WTC11 (cell line): ENCODE measurements around the gene GHRL. TPM values are rescaled to one million over a fixed set of nuclear protein-coding genes. Genes with fewer than 3 reads are reported as not detected.
"Not testable (repeated sequence)": the region's sequence is repeated elsewhere in the genome, so short reads cannot be mapped to it uniquely, and the experiment has no call there.

ENCODE experiments used
- ATAC-seq: fragments of 200-7000 bp; cut with Tn5 transposase; 2 replicates; pipeline ENCODE4 v1.10.0; 2021; ENCODE audit warnings: mild to moderate bottlenecking, moderate library complexity
- CTCF ChIA-PET: fragments of 300-600 bp; sonication (Branson Sonifier 250); formaldehyde crosslinking; loops from one replicate; lab custom pipeline; 2021; ENCODE audit warnings: antibody characterized with exemption; lab: Charles Lee
- POLR2A ChIA-PET: fragments of 350-600 bp; sonication (Branson Sonifier 250); formaldehyde crosslinking; loops from one replicate; lab custom pipeline; 2021; ENCODE audit warnings: antibody characterized with exemption; lab: Charles Lee
- DNase-seq: peaks from one replicate; pipeline ENCODE4 v3.0.0; 2021; ENCODE audit warnings: low spot score
- H3K27ac Mint-ChIP-seq: 2 replicates; pipeline ENCODE4 v1.8.0; 2021; ENCODE audit warnings: mixed read lengths
- H3K27me3 Mint-ChIP-seq: 2 replicates; pipeline ENCODE4 v1.8.0; 2021; ENCODE audit warnings: low read depth, mild to moderate bottlenecking, moderate library complexity, mixed read lengths
- H3K36me3 Mint-ChIP-seq: 2 replicates; pipeline ENCODE4 v1.8.0; 2021; ENCODE audit warnings: mixed read lengths
- H3K4me1 Mint-ChIP-seq: 2 replicates; pipeline ENCODE4 v1.8.0; 2022; ENCODE audit warnings: mixed read lengths
- H3K4me3 Mint-ChIP-seq: 2 replicates; pipeline ENCODE4 v1.8.0; 2021; ENCODE audit warnings: mild to moderate bottlenecking, moderate library complexity, mixed read lengths
- H3K9me3 Mint-ChIP-seq: 2 replicates; pipeline ENCODE4 v1.8.0; 2021; ENCODE audit warnings: mixed read lengths
- ARID4B ChIP-seq: sonication (generic); formaldehyde crosslinking; IDR thresholded peaks from 2 replicates; pipeline ENCODE4 v1.8.0; 2023; ENCODE audit warnings: missing genetic modification reagents, mild to moderate bottlenecking, borderline replicate concordance
- GABPB1 ChIP-seq: sonication (generic); formaldehyde crosslinking; IDR thresholded peaks from 2 replicates; pipeline ENCODE4 v1.8.1; 2023; ENCODE audit warnings: mild to moderate bottlenecking, missing genetic modification reagents
- GRHL2 ChIP-seq: fragments of 250-450 bp; sonication (Bioruptor Pico); IDR thresholded peaks from 2 replicates; pipeline ENCODE4 v1.8.0; 2022; ENCODE audit warnings: mild to moderate bottlenecking, moderate library complexity; ENCODE audit not compliant: insufficient replicate concordance, severe bottlenecking
- JAZF1 ChIP-seq: fragments of 250-450 bp; sonication (Bioruptor Pico); IDR thresholded peaks from 2 replicates; pipeline ENCODE4 v1.9.0; 2021; ENCODE audit warnings: moderate library complexity, mild to moderate bottlenecking, inconsistent platforms
- NFYB ChIP-seq: sonication (generic); formaldehyde crosslinking; conservative IDR thresholded peaks from 2 replicates; pipeline ENCODE4 v1.8.0; 2022; ENCODE audit warnings: low read depth, missing genetic modification reagents
- SMAD3 ChIP-seq: sonication (generic); formaldehyde crosslinking; IDR thresholded peaks from 2 replicates; pipeline ENCODE4 v1.8.0; 2022; ENCODE audit warnings: missing genetic modification reagents, mild to moderate bottlenecking, borderline replicate concordance
- STAT6 ChIP-seq: sonication (generic); formaldehyde crosslinking; conservative IDR thresholded peaks from 2 replicates; pipeline ENCODE4 v1.8.1; 2023; ENCODE audit warnings: mild to moderate bottlenecking, low read depth, missing genetic modification reagents, moderate library complexity
- TP53 ChIP-seq: sonication (generic); formaldehyde crosslinking; IDR thresholded peaks from 2 replicates; pipeline ENCODE4 v1.8.1; 2023; ENCODE audit warnings: mild to moderate bottlenecking, missing genetic modification reagents
- ZBTB43 ChIP-seq: sonication (generic); formaldehyde crosslinking; IDR thresholded peaks from 2 replicates; pipeline ENCODE4 v1.8.1; 2023; ENCODE audit warnings: mild to moderate bottlenecking, missing genetic modification reagents
- ZNF671 ChIP-seq: fragments of 250-450 bp; sonication (Bioruptor Pico); IDR thresholded peaks from 2 replicates; pipeline ENCODE4 v1.8.0; 2021; ENCODE audit warnings: mild to moderate bottlenecking
- total RNA-seq: library from RNA; stranded (reverse); gene quantifications from 3 replicates; pipeline ENCODE4 v1.2.3, GENCODE V29; 2021
- TF ChIP-seq, protein P1 (sequence below): sonication (generic); formaldehyde crosslinking; IDR thresholded peaks from 2 replicates; pipeline ENCODE4 v1.8.1; 2023; ENCODE audit warnings: mild to moderate bottlenecking, missing genetic modification reagents, moderate library complexity

The GHRL gene
- total RNA-seq, 1 experiment from 2014 or later: 0.35 TPM

GRCh38 chr3:10299175-10299574 lies 6.4 kb upstream of the GHRL start:
- no peak for ATAC-seq
- ChIA-PET CTCF (interaction anchor here (1.3 to 1.4 kb wide), 2 partner anchors 35 to 38 kb away, joined by 5 to 6 read pairs; no protein-coding TSS in a partner anchor), POLR2A (no interaction called here)
- H3K27me3 Mint-ChIP-seq: no peaks in the 10 kb centered on the region
- H3K4me1 Mint-ChIP-seq: no peaks in the 10 kb centered on the region
- peaks cover 53% of the 10 kb centered on the region for H3K36me3 Mint-ChIP-seq
- no peaks in the 10 kb centered on the region for H3K9me3 Mint-ChIP-seq
- no peak for DNase-seq
- no peak overlapping the region for H3K4me3 Mint-ChIP-seq
- no peak overlapping the region for H3K27ac Mint-ChIP-seq
- TF ChIP-seq ZNF671 (CRISPR knock-in tag): no peak
- no peak for TF ChIP-seq STAT6 (CRISPR knock-in tag)
- no peak for TF ChIP-seq NFYB (CRISPR knock-in tag)
- TF ChIP-seq ZBTB43 (CRISPR knock-in tag): no peak
- no peak for TF ChIP-seq GRHL2 (CRISPR knock-in tag)
- TF ChIP-seq ARID4B (CRISPR knock-in tag): no peak
- TF ChIP-seq GABPB1 (CRISPR knock-in tag): no peak
- no peak for TF ChIP-seq SMAD3
- TF ChIP-seq, protein P1, sequence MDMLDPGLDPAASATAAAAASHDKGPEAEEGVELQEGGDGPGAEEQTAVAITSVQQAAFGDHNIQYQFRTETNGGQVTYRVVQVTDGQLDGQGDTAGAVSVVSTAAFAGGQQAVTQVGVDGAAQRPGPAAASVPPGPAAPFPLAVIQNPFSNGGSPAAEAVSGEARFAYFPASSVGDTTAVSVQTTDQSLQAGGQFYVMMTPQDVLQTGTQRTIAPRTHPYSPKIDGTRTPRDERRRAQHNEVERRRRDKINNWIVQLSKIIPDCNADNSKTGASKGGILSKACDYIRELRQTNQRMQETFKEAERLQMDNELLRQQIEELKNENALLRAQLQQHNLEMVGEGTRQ (CRISPR knock-in tag): no peak
- TF ChIP-seq TP53 (CRISPR knock-in tag): no peak

DNA sequence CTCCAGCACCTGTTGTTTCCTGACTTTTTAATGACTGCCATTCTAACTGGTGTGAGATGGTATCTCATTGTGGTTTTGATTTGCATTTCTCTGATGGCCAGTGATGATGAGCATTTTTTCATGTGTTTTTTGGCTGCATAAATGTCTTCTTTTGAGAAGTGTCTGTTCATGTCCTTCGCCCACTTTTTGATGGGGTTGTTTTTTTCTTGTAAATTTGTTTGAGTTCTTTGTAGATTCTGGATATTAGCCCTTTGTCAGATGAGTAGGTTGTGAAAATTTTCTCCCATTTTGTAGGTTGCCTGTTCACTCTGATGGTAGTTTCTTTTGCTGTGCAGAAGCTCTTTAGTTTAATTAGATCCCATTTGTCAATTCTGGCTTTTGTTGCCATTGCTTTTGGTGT lies 5.3 kb upstream of the GHRL start:
- peaks cover 41% of the 10 kb centered on the region for H3K36me3 Mint-ChIP-seq
- DNase-seq, H3K27me3 Mint-ChIP-seq, CTCF ChIA-PET, H3K9me3 Mint-ChIP-seq, H3K27ac Mint-ChIP-seq, ATAC-seq, POLR2A ChIA-PET, H3K4me3 Mint-ChIP-seq, H3K4me1 Mint-ChIP-seq: not testable (repeated sequence)

- no peak for ATAC-seq
- Mint-ChIP-seq H3K27ac (no peak overlapping the region), H3K27me3 (no peaks in the 10 kb centered on the region), H3K36me3 (peaks cover 15% of the 10 kb centered on the region), H3K4me1 (no peaks in the 10 kb centered on the region), H3K4me3 (no peak overlapping the region), H3K9me3 (no peaks in the 10 kb centered on the region)
- CTCF ChIA-PET: no interaction called here
- DNase-seq: no peak
- POLR2A ChIA-PET: no interaction called here
- TF ChIP-seq JAZF1 (CRISPR knock-in tag): no peak
Measured at GRCh38 chr3:10294030-10294586, 1.4 kb upstream of the GHRL start.
